ENCODE measurements around the gene SEPTIN14. TPM values are rescaled to one million over a fixed set of nuclear protein-coding genes. Genes with fewer than 3 reads are reported as not detected.
"Not testable (repeated sequence)": the region's sequence is repeated elsewhere in the genome, so short reads cannot be mapped to it uniquely, and the experiment has no call there.

SEPTIN14 gene
- total RNA-seq, 1 experiment from 2014 or later: not detected

- intact Hi-C loops (cut with micrococcal nuclease; ENCODE audit: unreplicated experiment): no loop called here
- CTCF ChIA-PET: no interaction called here
- BruUV-seq (replicated peaks): no TSS peak
- no peaks in the 10 kb centered on the region for H3K27me3 ChIP-seq (replicated peaks; ENCODE audit: insufficient read depth, low read depth, low read length, poor library complexity)
- no peaks in the 10 kb centered on the region for H3K36me3 ChIP-seq (ENCODE audit: insufficient read depth, low read length, poor library complexity, severe bottlenecking)
- H3K4me1 ChIP-seq (ENCODE audit: insufficient read depth, low read length, poor library complexity, severe bottlenecking): no peaks in the 10 kb centered on the region
- no peak for DNase-seq (ENCODE audit: low spot score)
- H3K4me3 ChIP-seq (ENCODE audit: low read depth, low read length, poor library complexity, severe bottlenecking): no peak overlapping the region
- H3K9me3 ChIP-seq (ENCODE audit: low read depth, low read length, poor library complexity, severe bottlenecking): no peaks in the 10 kb centered on the region
- POLR2A ChIA-PET (ENCODE audit: low non-redundant PET): no interaction called here
- no peak for TF ChIP-seq EZH2 (IDR thresholded peaks at IDR 0.05; ENCODE audit: borderline replicate concordance, low read depth, low read length, poor library complexity, severe bottlenecking)
- no peak for TF ChIP-seq CTCF (conservative IDR thresholded peaks at IDR 0.05; ENCODE audit: low read depth, low read length)
- no peak overlapping the region for H3K27ac ChIP-seq (ENCODE audit: low read depth, low read length, poor library complexity, severe bottlenecking)
These were observed 75.7 kb downstream of the SEPTIN14 start for GRCh38 chr7:55786901-55787300.

- H3K4me1 ChIP-seq (ENCODE audit: insufficient read depth, low read length, poor library complexity, severe bottlenecking); H3K36me3 ChIP-seq (ENCODE audit: insufficient read depth, low read length, poor library complexity, severe bottlenecking); intact Hi-C loops (cut with micrococcal nuclease; ENCODE audit: unreplicated experiment); CTCF ChIA-PET; H3K9me3 ChIP-seq (ENCODE audit: low read depth, low read length, poor library complexity, severe bottlenecking); H3K4me3 ChIP-seq (ENCODE audit: low read depth, low read length, poor library complexity, severe bottlenecking); H3K27ac ChIP-seq (ENCODE audit: low read depth, low read length, poor library complexity, severe bottlenecking); DNase-seq (ENCODE audit: low spot score); POLR2A ChIA-PET (ENCODE audit: low non-redundant PET); BruUV-seq (replicated peaks); H3K27me3 ChIP-seq (replicated peaks; ENCODE audit: insufficient read depth, low read depth, low read length, poor library complexity): not testable (repeated sequence)
These were observed 77.1 kb downstream of the SEPTIN14 start for GRCh38 chr7:55785444-55785843.

GRCh38 chr7:55784151-55784550 lies 78.4 kb downstream of the SEPTIN14 start:
- POLR2A ChIA-PET (ENCODE audit: low non-redundant PET): no interaction called here
- H3K4me1 ChIP-seq (ENCODE audit: insufficient read depth, low read length, poor library complexity, severe bottlenecking): no peaks in the 10 kb centered on the region
- CTCF ChIA-PET: no interaction called here
- no peaks in the 10 kb centered on the region for H3K27me3 ChIP-seq (replicated peaks; ENCODE audit: insufficient read depth, low read depth, low read length, poor library complexity)
- no TSS peak for BruUV-seq (replicated peaks)
- DNase-seq (ENCODE audit: low spot score): no peak
- no peaks in the 10 kb centered on the region for H3K36me3 ChIP-seq (ENCODE audit: insufficient read depth, low read length, poor library complexity, severe bottlenecking)
- intact Hi-C loops (cut with micrococcal nuclease; ENCODE audit: unreplicated experiment): no loop called here
- no peaks in the 10 kb centered on the region for H3K9me3 ChIP-seq (ENCODE audit: low read depth, low read length, poor library complexity, severe bottlenecking)
- no peak overlapping the region for H3K4me3 ChIP-seq (ENCODE audit: low read depth, low read length, poor library complexity, severe bottlenecking)
- no peak overlapping the region for H3K27ac ChIP-seq (ENCODE audit: low read depth, low read length, poor library complexity, severe bottlenecking)
- TF ChIP-seq CTCF (conservative IDR thresholded peaks at IDR 0.05; ENCODE audit: low read depth, low read length) (no peak), EZH2 (IDR thresholded peaks at IDR 0.05; ENCODE audit: borderline replicate concordance, low read depth, low read length, poor library complexity, severe bottlenecking) (no peak)

- Histone ChIP-seq H3K27me3 (replicated peaks; ENCODE audit: insufficient read depth, low read depth, low read length, poor library complexity) (no peaks in the 10 kb centered on the region), H3K36me3 (ENCODE audit: insufficient read depth, low read length, poor library complexity, severe bottlenecking) (no peaks in the 10 kb centered on the region), H3K27ac (ENCODE audit: low read depth, low read length, poor library complexity, severe bottlenecking) (no peak overlapping the region), H3K4me1 (ENCODE audit: insufficient read depth, low read length, poor library complexity, severe bottlenecking) (no peaks in the 10 kb centered on the region), H3K4me3 (ENCODE audit: low read depth, low read length, poor library complexity, severe bottlenecking) (no peak overlapping the region), H3K9me3 (ENCODE audit: low read depth, low read length, poor library complexity, severe bottlenecking) (no peaks in the 10 kb centered on the region)
- TF ChIP-seq EZH2 (IDR thresholded peaks at IDR 0.05; ENCODE audit: borderline replicate concordance, low read depth, low read length, poor library complexity, severe bottlenecking) (no peak), CTCF (conservative IDR thresholded peaks at IDR 0.05; ENCODE audit: low read depth, low read length) (no peak)
- CTCF ChIA-PET: no interaction called here
- DNase-seq (ENCODE audit: low spot score): no peak
- POLR2A ChIA-PET (ENCODE audit: low non-redundant PET): no interaction called here
- no TSS peak for BruUV-seq (replicated peaks)
- intact Hi-C loops (cut with micrococcal nuclease; ENCODE audit: unreplicated experiment): no loop called here
These were observed 83.9 kb downstream of the SEPTIN14 start for GRCh38 chr7:55778631-55779030.
